Loucy (cell line): ENCODE results near the gene AJM1.

Experiments used
- H2AFZ ChIP-seq: fragments of 200-600 bp; sonication (generic); 2 replicates; pipeline ENCODE4 v1.6.0; 2016; ENCODE audit warnings: antibody characterized with exemption, mild to moderate bottlenecking, low read length, moderate library complexity
- H3F3A ChIP-seq: fragments of 200-600 bp; 2 replicates; pipeline ENCODE4 v1.6.0; 2016; ENCODE audit warnings: antibody characterized with exemption, low read depth, mild to moderate bottlenecking
- H3K27me3 ChIP-seq: fragments of 200-600 bp; sonication (generic); 2 replicates; pipeline ENCODE4 v1.6.1; 2014; ENCODE audit warnings: low read length, mild to moderate bottlenecking; ENCODE audit not compliant: insufficient read depth, poor library complexity, severe bottlenecking
- H3K36me3 ChIP-seq: fragments of 200-600 bp; sonication (generic); 2 replicates; pipeline ENCODE4 v1.6.1; 2016; ENCODE audit warnings: low read length; ENCODE audit not compliant: insufficient read depth
- H3K4me1 ChIP-seq: fragments of 200-600 bp; sonication (generic); 2 replicates; pipeline ENCODE4 v1.5.1; 2014; ENCODE audit warnings: low read length, mild to moderate bottlenecking; ENCODE audit not compliant: insufficient read depth, poor library complexity, severe bottlenecking
- H3K4me2 ChIP-seq: fragments of 200-600 bp; sonication (generic); 2 replicates; pipeline ENCODE4 v1.6.0; 2014; ENCODE audit warnings: antibody characterized with exemption, low read length, low read depth, mild to moderate bottlenecking; ENCODE audit not compliant: poor library complexity, severe bottlenecking
- H3K4me3 ChIP-seq: fragments of 200-600 bp; sonication (generic); 2 replicates; pipeline ENCODE4 v1.5.1; 2014; ENCODE audit warnings: low read length, mild to moderate bottlenecking, mixed read lengths; ENCODE audit not compliant: poor library complexity, severe bottlenecking
- H3K79me2 ChIP-seq: fragments of 200-600 bp; sonication (generic); 2 replicates; pipeline ENCODE4 v1.6.1; 2014; ENCODE audit warnings: low read length; ENCODE audit not compliant: insufficient read depth
- H3K9ac ChIP-seq: fragments of 200-600 bp; sonication (generic); 2 replicates; pipeline ENCODE4 v1.6.0; 2014; ENCODE audit warnings: mild to moderate bottlenecking, low read depth, low read length, moderate library complexity; ENCODE audit not compliant: poor library complexity, severe bottlenecking
- H3K9me2 ChIP-seq: fragments of 200-600 bp; sonication (generic); replicated peaks from 2 replicates; pipeline ENCODE4 v1.6.1; 2016; ENCODE audit warnings: low read depth, low read length, mixed read lengths
- H3K9me3 ChIP-seq: fragments of 200-600 bp; sonication (generic); 2 replicates; pipeline ENCODE4 v1.6.1; 2014; ENCODE audit warnings: mild to moderate bottlenecking, antibody characterized with exemption, low read length, low read depth; ENCODE audit not compliant: insufficient read depth
- H4K20me1 ChIP-seq: fragments of 200-600 bp; sonication (generic); 2 replicates; pipeline ENCODE4 v1.6.0; 2014; ENCODE audit warnings: antibody characterized with exemption, low read length, mild to moderate bottlenecking; ENCODE audit not compliant: insufficient read depth, poor library complexity, severe bottlenecking
- CTCF ChIP-seq: fragments of 200-600 bp; sonication (generic); conservative IDR thresholded peaks from 2 replicates; pipeline ENCODE4 v1.5.1; 2014; ENCODE audit warnings: mild to moderate bottlenecking, antibody characterized with exemption, low read length
- EZH2phosphoT487 ChIP-seq: fragments of 200-600 bp; IDR thresholded peaks from 2 replicates; pipeline ENCODE4 v1.6.1; 2018; ENCODE audit warnings: antibody characterized with exemption, mild to moderate bottlenecking, moderate library complexity, borderline replicate concordance

AJM1 gene

GRCh38 chr9:136849038-136849959 lies 7.0 kb downstream of the AJM1 start, which contains the start of gene PHPT1:
Gene PHPT1 (plus strand): TSS chr9:136849409. CDS start chr9:136849431, 22 bp downstream.
- Histone ChIP-seq H3F3A (no peaks in the 10 kb centered on the region), H3K4me1 (peaks cover 7% of the 10 kb centered on the region), H3K9ac (peak within 1 kb of the TSS; percentile 90), H3K4me2 (peak within 1 kb of the TSS; percentile 93), H4K20me1 (peaks cover 19% of the 10 kb centered on the region), H3K79me2 (peaks cover 15% of the 10 kb centered on the region; the same call in 1 of the 2 replicates), H3K27me3 (no peaks in the 10 kb centered on the region), H3K36me3 (peaks cover 13% of the 10 kb centered on the region; the same call in 1 of the 2 replicates), H3K4me3 (peak within 1 kb of the TSS; percentile 91), H2AFZ (peak within 1 kb of the TSS; percentile 65), H3K9me3 (no peaks in the 10 kb centered on the region), H3K9me2 (no peaks in the 10 kb centered on the region)
- TF ChIP-seq CTCF (no peak), EZH2phosphoT487 (no peak)

- Histone ChIP-seq H3K4me2 (peak overlapping the region; percentile 93), H3K79me2 (peaks cover 15% of the 10 kb centered on the region; the same call in 1 of the 2 replicates), H3K9me2 (no peaks in the 10 kb centered on the region), H2AFZ (no peak overlapping the region), H3K4me1 (peaks cover 7% of the 10 kb centered on the region), H3K9ac (peak overlapping the region; percentile 90), H3F3A (no peaks in the 10 kb centered on the region), H3K36me3 (peaks cover 13% of the 10 kb centered on the region; the same call in 1 of the 2 replicates), H4K20me1 (peaks cover 19% of the 10 kb centered on the region), H3K9me3 (no peaks in the 10 kb centered on the region), H3K27me3 (no peaks in the 10 kb centered on the region), H3K4me3 (peak overlapping the region; percentile 91)
- TF ChIP-seq EZH2phosphoT487: no peak
- TF ChIP-seq CTCF: no peak
Observed at GRCh38 chr9:136849960-136850865, 7.9 kb downstream of the AJM1 start.
